ENCODE results near the gene SLAMF1.
"Not testable (repeated sequence)": the region's sequence is repeated elsewhere in the genome, so short reads cannot be mapped to it uniquely, and the experiment has no call there.

The SLAMF1 gene

GRCh38 chr1:160646711-160647328 is at the start of gene SLAMF1:
Gene SLAMF1 (minus strand): TSS chr1:160647044. CDS start chr1:160646945, 99 bp downstream.
- no peak for DNase-seq

- DNase-seq = not testable (repeated sequence)
Measured at GRCh38 chr1:160692390-160692789, 45.5 kb upstream of the SLAMF1 start.

- no peak for DNase-seq
Measured at GRCh38 chr1:160685266-160685665, 38.4 kb upstream of the SLAMF1 start.

GRCh38 chr1:160682983-160683865 is 36.4 kb upstream of the SLAMF1 start:
- DNase-seq = no peak

DNA sequence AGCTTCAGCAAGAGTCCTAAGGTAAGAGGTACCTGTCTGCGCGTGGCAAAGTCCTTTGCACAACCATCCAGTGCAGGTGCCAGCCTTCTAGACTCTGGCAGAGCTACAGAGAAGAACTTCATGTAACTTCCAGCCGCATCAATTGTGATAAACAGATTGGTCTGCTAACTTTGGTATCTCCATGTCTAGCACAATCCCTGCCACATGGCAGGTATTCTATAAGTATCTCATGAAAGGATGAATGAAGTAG is 35.0 kb upstream of the SLAMF1 start:
- DNase-seq = no peak

- peak; percentile 93 to 98 for DNase-seq
Measured at GRCh38 chr1:160681066-160681890, 34.4 kb upstream of the SLAMF1 start.

- DNase-seq = no peak
Measured at GRCh38 chr1:160680399-160680798, 33.6 kb upstream of the SLAMF1 start.

- no peak for DNase-seq
Measured at GRCh38 chr1:160679893-160680292, 33.0 kb upstream of the SLAMF1 start.

DNA sequence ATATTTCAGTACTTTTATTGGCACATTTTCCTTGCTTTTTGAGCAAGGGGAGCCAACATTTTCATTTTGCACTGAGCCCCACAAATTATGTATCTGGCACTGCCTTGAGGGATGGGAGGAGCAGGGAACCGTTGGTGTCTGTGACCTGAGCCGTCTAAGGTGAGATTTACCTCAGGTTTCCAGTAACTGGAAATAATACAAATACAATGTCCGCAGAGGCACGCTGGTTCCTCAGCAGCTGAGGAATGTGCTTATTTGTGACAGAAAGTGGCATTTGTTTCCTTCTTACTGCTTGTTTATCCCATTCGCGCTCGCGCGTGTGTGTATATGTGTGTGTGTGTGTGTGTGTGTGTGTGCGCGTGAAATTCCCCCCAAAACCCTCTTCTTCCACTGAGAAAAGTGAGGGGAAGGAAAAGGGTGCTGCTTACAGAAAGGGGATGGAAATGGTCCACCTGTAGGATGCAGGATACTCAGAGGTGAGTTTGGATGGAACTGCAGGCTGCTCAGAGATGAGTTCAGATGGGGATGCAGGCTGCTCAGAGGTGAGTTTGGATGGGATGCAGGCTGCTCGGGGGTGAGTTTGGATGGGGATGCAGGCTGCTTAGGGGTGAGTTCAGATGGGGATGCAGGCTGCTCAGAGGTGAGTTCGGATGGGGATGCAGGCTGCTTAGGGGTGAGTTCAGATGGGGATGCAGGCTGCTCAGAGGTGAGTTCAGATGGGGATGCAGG is 30.2 kb upstream of the SLAMF1 start:
- DNase-seq = no peak

- DNase-seq = peak; percentile 57 to 89
Measured at GRCh38 chr1:160675641-160676410, 29.0 kb upstream of the SLAMF1 start.

DNA sequence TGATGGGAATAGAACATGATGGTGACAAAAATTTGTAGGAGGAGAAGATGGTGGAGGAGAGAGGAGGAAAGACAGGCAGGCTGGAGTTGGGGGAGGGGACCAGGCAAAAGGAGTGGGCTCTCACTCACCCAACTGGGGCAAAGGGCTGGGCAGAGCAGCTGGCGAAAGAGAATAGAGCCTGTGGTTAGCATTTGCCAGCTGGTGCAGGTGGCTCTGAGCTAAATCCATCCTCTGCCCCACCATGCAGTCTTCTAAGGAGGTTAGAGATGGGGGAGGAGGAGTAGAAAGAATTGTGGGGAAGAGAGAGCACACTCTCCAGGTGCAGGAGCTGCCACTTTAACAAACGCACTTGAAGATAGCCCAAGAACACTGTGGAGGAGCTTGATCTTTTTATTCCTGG is 27.6 kb upstream of the SLAMF1 start:
- DNase-seq = no peak

- DNase-seq = no peak
Measured at GRCh38 chr1:160672789-160673695, 26.2 kb upstream of the SLAMF1 start.

DNA sequence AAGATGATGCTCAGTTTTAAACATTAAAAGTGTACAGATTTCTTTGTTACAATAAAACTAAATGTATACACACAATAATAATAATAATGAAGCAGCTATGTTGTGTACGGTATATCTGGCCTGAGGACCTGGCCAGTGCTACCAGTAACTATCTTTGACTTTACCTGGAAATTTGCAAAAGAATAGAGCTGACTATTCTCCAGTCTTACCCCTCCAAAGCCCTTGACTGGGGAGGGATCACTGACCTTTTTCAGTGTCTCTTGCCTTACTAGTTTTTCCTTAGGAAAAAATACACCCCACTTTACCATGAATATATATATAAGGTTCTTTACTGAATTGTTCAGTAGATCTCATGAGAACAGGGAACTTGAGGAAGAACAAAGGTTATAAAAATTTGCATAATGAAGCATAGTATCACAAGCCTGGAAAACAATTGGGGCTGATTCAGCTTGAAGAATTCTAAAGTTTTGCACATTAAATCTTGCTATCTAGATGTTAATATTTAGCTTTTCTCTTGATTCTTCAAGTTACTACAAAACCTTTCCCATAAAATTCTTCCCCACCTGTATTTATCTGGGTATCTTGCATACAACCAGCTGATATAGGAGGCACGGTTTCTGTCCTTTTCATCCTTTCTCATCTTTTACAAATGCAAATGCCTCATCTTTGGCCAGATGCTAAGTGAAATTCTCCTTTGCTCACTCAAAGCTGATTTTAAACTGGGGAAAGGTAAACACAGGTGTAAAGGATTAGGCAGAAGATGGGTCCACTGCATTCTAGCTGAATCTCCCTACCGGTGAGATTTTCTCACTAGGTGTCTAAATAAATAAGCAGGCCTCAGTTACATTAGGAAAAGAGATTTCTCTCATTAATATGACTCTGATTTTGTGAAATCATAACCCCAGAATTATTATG is 25.0 kb upstream of the SLAMF1 start:
- DNase-seq = no peak

DNA sequence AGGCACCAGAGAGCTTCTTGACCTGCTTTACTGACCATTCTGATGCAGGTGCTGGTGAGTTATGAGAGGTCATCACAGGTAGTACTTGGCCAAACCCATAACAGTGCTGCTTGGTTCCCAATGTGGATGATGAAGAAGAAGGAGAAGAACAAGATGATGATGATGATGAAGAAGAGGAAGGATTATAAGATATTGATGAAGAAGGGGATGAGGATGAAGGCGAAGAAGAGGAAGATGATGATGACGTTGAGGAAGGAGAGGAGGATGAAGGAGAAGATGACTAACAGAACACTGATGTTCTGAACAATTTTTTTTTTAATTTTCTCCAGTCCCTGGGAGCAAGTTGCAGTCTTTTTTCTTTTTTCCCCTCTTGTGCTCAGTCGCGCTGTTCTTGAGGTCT is 23.9 kb upstream of the SLAMF1 start:
- no peak for DNase-seq

GRCh38 chr1:160669802-160670201 is 23.0 kb upstream of the SLAMF1 start:
- no peak for DNase-seq

GRCh38 chr1:160669276-160669675 is 22.4 kb upstream of the SLAMF1 start:
- DNase-seq = no peak

GRCh38 chr1:160667896-160668295 is 21.1 kb upstream of the SLAMF1 start:
- DNase-seq = no peak

DNA sequence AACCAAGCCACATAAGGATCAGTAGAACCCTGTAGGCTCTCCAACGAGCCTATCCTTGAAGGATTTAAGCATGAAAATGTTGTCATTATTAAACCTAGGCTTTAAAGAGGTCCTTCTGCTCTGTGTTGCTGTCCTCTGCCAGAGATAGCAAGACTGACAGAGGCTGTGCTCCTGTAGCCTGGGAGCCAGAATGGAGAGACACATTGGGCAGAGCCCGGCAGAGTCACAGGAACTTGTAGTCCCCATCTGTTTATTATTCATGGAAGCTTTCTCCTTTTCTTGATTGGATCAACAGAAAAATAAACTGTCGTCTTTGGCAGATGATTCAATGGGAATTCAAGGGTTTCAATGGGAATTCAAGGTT is 19.2 kb upstream of the SLAMF1 start:
- DNase-seq = no peak

DNA sequence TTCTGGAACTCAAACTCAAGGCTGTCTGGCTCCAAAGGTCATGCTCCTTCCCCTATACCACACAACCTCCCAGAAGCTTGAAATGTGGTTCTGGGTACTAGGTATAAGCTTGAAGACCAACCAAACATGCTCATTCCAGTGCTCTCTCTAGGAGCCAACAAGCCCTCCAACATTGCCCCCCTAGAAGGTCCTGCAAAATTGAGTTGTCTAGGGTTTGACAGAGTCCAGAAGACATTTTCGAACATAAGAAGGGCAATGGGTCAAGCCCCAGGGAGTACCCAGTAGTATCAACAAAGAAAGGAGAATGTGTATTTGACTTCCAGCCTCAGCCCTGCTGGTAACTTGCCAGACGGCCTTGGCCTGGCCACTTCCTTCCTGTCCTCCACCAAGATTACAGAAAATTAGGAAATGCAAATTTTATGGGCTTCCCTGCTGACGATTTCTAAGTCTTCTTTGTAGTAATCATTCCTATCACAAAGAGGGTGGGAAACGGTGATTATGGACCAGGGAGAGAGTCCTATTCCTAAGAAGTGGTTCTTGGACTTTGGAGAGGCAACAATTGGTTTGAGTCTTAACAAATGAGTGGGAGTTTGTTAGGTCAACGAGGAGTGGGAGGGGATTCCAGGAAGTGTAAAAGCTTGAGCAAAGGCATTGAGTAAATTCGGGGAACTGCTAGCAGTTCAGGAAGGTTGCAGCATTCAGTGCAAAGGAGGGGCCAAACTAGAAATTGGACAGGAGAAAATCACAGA is 18.7 kb upstream of the SLAMF1 start:
- DNase-seq = no peak
